IMR-90 (cell line): ENCODE results near the gene DTNA. TPM values are rescaled to one million over a fixed set of nuclear protein-coding genes. Genes with fewer than 3 reads are reported as not detected.
"Not testable (repeated sequence)": the region's sequence is repeated elsewhere in the genome, so short reads cannot be mapped to it uniquely, and the experiment has no call there.

Experiments
- ATAC-seq: fragments of 200-7000 bp; cut with Tn5 transposase; 2 replicates; pipeline ENCODE4 v1.9.1; 2020; ENCODE audit warnings: low read depth, mild to moderate bottlenecking, moderate library complexity
- BruUV-seq: library from RNA; stranded (reverse); fragments of 400-500 nt; replicated peaks from 2 replicates; lab custom pipeline; 2021; lab: Mats Ljungman, UMichigan
- CTCF ChIA-PET: fragments of 300-600 bp; formaldehyde crosslinking; extraction: SDS; loops from one replicate; lab custom pipeline; 2021; ENCODE audit warnings: antibody characterized with exemption; lab: Yijun Ruan, JAX
- POLR2A ChIA-PET: fragments of 300-600 bp; sonication (Branson Sonifier 250); formaldehyde crosslinking; loops from one replicate; lab custom pipeline; 2022; ENCODE audit warnings: antibody characterized with exemption; ENCODE audit not compliant: unreplicated experiment; lab: Charles Lee
- DNase-seq: peaks from one replicate; pipeline ENCODE4 v3.0.0; 2013
- H2AFZ ChIP-seq: replicated peaks from 2 replicates; pipeline ENCODE3; 2013; ENCODE audit warnings: low read length, mild to moderate bottlenecking; ENCODE audit not compliant: poor library complexity
- H2AK5ac ChIP-seq: 2 replicates; pipeline ENCODE4 v1.6.1; 2013; ENCODE audit warnings: low read depth, low read length, inconsistent platforms
- H2AK9ac ChIP-seq: replicated peaks from 2 replicates; pipeline ENCODE3; 2013; ENCODE audit warnings: mild to moderate bottlenecking, low read depth, low read length, moderate library complexity; ENCODE audit not compliant: poor library complexity
- H2BK120ac ChIP-seq: 2 replicates; pipeline ENCODE4 v1.6.1; 2013; ENCODE audit warnings: low read depth, low read length, inconsistent platforms
- H2BK15ac ChIP-seq: 3 replicates; pipeline ENCODE4 v1.6.1; 2013; ENCODE audit warnings: low read depth, low read length, inconsistent platforms
- H2BK20ac ChIP-seq: 2 replicates; pipeline ENCODE4 v1.6.1; 2013; ENCODE audit warnings: low read depth, mild to moderate bottlenecking, inconsistent platforms, low read length, moderate library complexity
- H2BK5ac ChIP-seq: 2 replicates; pipeline ENCODE4 v1.6.1; 2013; ENCODE audit warnings: mild to moderate bottlenecking, low read depth, low read length, inconsistent platforms; ENCODE audit not compliant: poor library complexity, severe bottlenecking
- H3K14ac ChIP-seq: replicated peaks from 2 replicates; pipeline ENCODE4 v1.6.1; 2013; ENCODE audit warnings: low read depth, low read length, inconsistent platforms
- H3K18ac ChIP-seq: 2 replicates; pipeline ENCODE4 v1.6.1; 2013; ENCODE audit warnings: low read depth, low read length, control low read depth
- H3K23ac ChIP-seq: 2 replicates; pipeline ENCODE4 v1.6.1; 2013; ENCODE audit warnings: low read depth, low read length, inconsistent platforms
- H3K27ac ChIP-seq: 2 replicates; pipeline ENCODE4 v1.5.1; 2013; ENCODE audit warnings: mild to moderate bottlenecking, control low read depth, low read length; ENCODE audit not compliant: insufficient read depth
- H3K27me3 ChIP-seq: 2 replicates; pipeline ENCODE4 v1.6.1; 2013; ENCODE audit warnings: low read length; ENCODE audit not compliant: control insufficient read depth, insufficient read depth
- H3K36me3 ChIP-seq: 2 replicates; pipeline ENCODE4 v1.6.1; 2013; ENCODE audit warnings: low read length, mixed read lengths; ENCODE audit not compliant: control insufficient read depth, insufficient read depth
- H3K4ac ChIP-seq: 2 replicates; pipeline ENCODE4 v1.6.1; 2013; ENCODE audit warnings: low read depth, low read length, inconsistent platforms
- H3K4me1 ChIP-seq: 2 replicates; pipeline ENCODE4 v1.6.1; 2013; ENCODE audit warnings: low read length, mixed read lengths; ENCODE audit not compliant: control insufficient read depth, insufficient read depth
- H3K4me2 ChIP-seq: 2 replicates; pipeline ENCODE4 v1.6.1; 2013; ENCODE audit warnings: low read depth, mild to moderate bottlenecking, control low read depth, low read length, moderate library complexity
- H3K4me3 ChIP-seq: 2 replicates; pipeline ENCODE4 v1.5.1; 2013; ENCODE audit warnings: low read depth, mild to moderate bottlenecking, control low read depth, low read length, moderate library complexity; ENCODE audit not compliant: insufficient read depth
- H3K56ac ChIP-seq: 2 replicates; pipeline ENCODE4 v1.6.1; 2013; ENCODE audit warnings: low read length, inconsistent platforms; ENCODE audit not compliant: insufficient read depth; ENCODE audit errors: extremely low read depth
- H3K79me1 ChIP-seq, 2 experiments: 2 replicates each; pipeline ENCODE4 v1.6.1; 2013; ENCODE audit warnings: low read length in 2 of 2, inconsistent platforms in 1 of 2, low read depth in 1 of 2
- H3K9ac ChIP-seq: 2 replicates; pipeline ENCODE4 v1.6.1; 2013; ENCODE audit warnings: low read depth, low read length, control low read depth
- H3K9me1 ChIP-seq: 2 replicates; pipeline ENCODE4 v1.6.1; 2013; ENCODE audit warnings: low read length, inconsistent platforms; ENCODE audit not compliant: insufficient read depth
- H3K9me3 ChIP-seq: 2 replicates; pipeline ENCODE4 v1.6.1; 2013; ENCODE audit warnings: low read length; ENCODE audit not compliant: control insufficient read depth, insufficient read depth
- H4K20me1 ChIP-seq: 2 replicates; pipeline ENCODE4 v1.6.1; 2013; ENCODE audit warnings: low read length, inconsistent platforms; ENCODE audit not compliant: insufficient read depth
- H4K5ac ChIP-seq: 2 replicates; pipeline ENCODE4 v1.6.1; 2013; ENCODE audit warnings: mild to moderate bottlenecking, low read depth, low read length, control low read depth
- H4K8ac ChIP-seq, 2 experiments: 2 replicates each; pipeline ENCODE4 v1.6.1; 2013; ENCODE audit warnings: low read depth in 2 of 2, low read length in 2 of 2, control low read depth in 1 of 2, inconsistent platforms in 1 of 2
- H4K91ac ChIP-seq: 2 replicates; pipeline ENCODE4 v1.6.1; 2013; ENCODE audit warnings: low read depth, low read length, inconsistent platforms; ENCODE audit not compliant: insufficient read depth
- RAD21 ChIP-seq: IDR thresholded peaks from 2 replicates; pipeline ENCODE4 v1.6.1; 2012; ENCODE audit warnings: low read length, improper control_type of control experiment
- SMC3 ChIP-seq: fragments of 150-350 bp; IDR thresholded peaks from 2 replicates; pipeline ENCODE4 v1.6.1; 2016; ENCODE audit warnings: low read depth, mild to moderate bottlenecking, antibody characterized with exemption, low read length, moderate library complexity
- WGBS, 2 experiments: methylation state at CpG; one replicate each; pipeline versions ENCODE4 v1.1.5 to v1.1.7; 2013; ENCODE audit warnings: missing lambda C conversion rate in 2 of 2; ENCODE audit not compliant: insufficient read length in 1 of 2; ENCODE audit errors: extremely low coverage in 2 of 2; 5-methylcytosine and 5-hydroxymethylcytosine counted together
- dilution Hi-C: fragments of 300-500 bp; cut with HindIII; formaldehyde crosslinking; loops from one replicate; pipeline ENCODE4 v1.14.3; 2018; ENCODE audit warnings: low sequenced_read_pairs; ENCODE audit not compliant: unreplicated experiment
- in situ Hi-C: fragments of 300-500 bp; cut with MboI; formaldehyde crosslinking; loops from 3 replicates; pipeline ENCODE4 v1.14.3; 2019; ENCODE audit warnings: low sequenced_read_pairs, inconsistent platforms, mixed read lengths
- intact Hi-C: fragments of 100-400 bp; cut with micrococcal nuclease; formaldehyde crosslinking; loops from 2 replicates; pipeline ENCODE4 v1.10.0; 2022
- polyA plus RNA-seq, 3 experiments: library from polyadenylated mRNA; depleted of rRNA; stranded (reverse); fragments of >200 nt; gene quantifications; 2 replicates each; pipeline ENCODE4 v1.2.3, GENCODE V29; 2012; ENCODE audit warnings: low replicate concordance in 1 of 3
- total RNA-seq: library from RNA; depleted of rRNA; stranded (reverse); fragments of >200 nt; gene quantifications from 2 replicates; pipeline ENCODE4 v1.2.3, GENCODE V29; 2012

Gene DTNA
- total and polyA plus RNA-seq, 2 of the 4 experiments (the other 2 are of a cell fraction): 9.5 to 10.8 TPM

GRCh38 chr18:34734056-34734455 lies 24.0 kb downstream of the DTNA start:
- Histone ChIP-seq H3K56ac (no peak overlapping the region), H3K14ac (no peak overlapping the region; the same call in 1 of the 2 replicates), H3K36me3 (no peaks in the 10 kb centered on the region), H2BK5ac (no peak overlapping the region), H3K79me1 (no peaks in the 10 kb centered on the region), H3K27ac (no peak overlapping the region), H3K4me3 (no peak overlapping the region), H4K5ac (no peak overlapping the region), H2BK15ac (no peak overlapping the region), H2BK120ac (no peak overlapping the region), H3K9me3 (no peaks in the 10 kb centered on the region), H3K27me3 (no peaks in the 10 kb centered on the region), H4K20me1 (no peaks in the 10 kb centered on the region), H2AK5ac (no peak overlapping the region), H3K4ac (no peak overlapping the region), H2BK20ac (no peak overlapping the region), H3K9me1 (no peaks in the 10 kb centered on the region), H3K23ac (no peak overlapping the region), H3K4me1 (no peaks in the 10 kb centered on the region), H3K9ac (no peak overlapping the region), H4K8ac (no peak overlapping the region), H3K18ac (no peak overlapping the region), H4K91ac (no peak overlapping the region), H2AFZ (no peak overlapping the region), H2AK9ac (no peak overlapping the region), H3K4me2 (no peak overlapping the region)
- POLR2A ChIA-PET: no interaction called here
- dilution Hi-C loops (no loop called here), intact Hi-C loops (no loop called here), in situ Hi-C loops (no loop called here)
- no peak for TF ChIP-seq SMC3
- no peak for TF ChIP-seq RAD21
- DNase-seq (no peak), ATAC-seq (no peak)
- no TSS peak for BruUV-seq
- WGBS, 2 experiments: no CpG with 5 or more reads among the region's 1 CpG
- CTCF ChIA-PET: interaction anchor here (0.8 kb wide), 1 partner anchor 73 kb away, joined by 3 read pairs; no protein-coding TSS in a partner anchor

- H3K4me2 ChIP-seq, H2AFZ ChIP-seq, DNase-seq, H4K5ac ChIP-seq, H3K79me1 ChIP-seq, H4K20me1 ChIP-seq, H3K56ac ChIP-seq, H3K27me3 ChIP-seq, dilution Hi-C loops, H2BK5ac ChIP-seq, H4K91ac ChIP-seq, H2AK9ac ChIP-seq, H3K9me1 ChIP-seq, H4K8ac ChIP-seq, H3K4me1 ChIP-seq, POLR2A ChIA-PET, H3K36me3 ChIP-seq, H3K14ac ChIP-seq, H2BK120ac ChIP-seq, H2AK5ac ChIP-seq, H3K9ac ChIP-seq, H3K18ac ChIP-seq, H3K4ac ChIP-seq, H3K27ac ChIP-seq, H3K23ac ChIP-seq, H3K9me3 ChIP-seq, H2BK15ac ChIP-seq, ATAC-seq, H2BK20ac ChIP-seq, in situ Hi-C loops, intact Hi-C loops, H3K4me3 ChIP-seq, BruUV-seq: not testable (repeated sequence)
- CTCF ChIA-PET: interaction anchor here (0.8 kb wide), 1 partner anchor 73 kb away, joined by 3 read pairs; no protein-coding TSS in a partner anchor
Measured at GRCh38 chr18:34734526-34734925, 24.4 kb downstream of the DTNA start.
